Measurements from ENCODE around the gene LTC4S.

DNA sequence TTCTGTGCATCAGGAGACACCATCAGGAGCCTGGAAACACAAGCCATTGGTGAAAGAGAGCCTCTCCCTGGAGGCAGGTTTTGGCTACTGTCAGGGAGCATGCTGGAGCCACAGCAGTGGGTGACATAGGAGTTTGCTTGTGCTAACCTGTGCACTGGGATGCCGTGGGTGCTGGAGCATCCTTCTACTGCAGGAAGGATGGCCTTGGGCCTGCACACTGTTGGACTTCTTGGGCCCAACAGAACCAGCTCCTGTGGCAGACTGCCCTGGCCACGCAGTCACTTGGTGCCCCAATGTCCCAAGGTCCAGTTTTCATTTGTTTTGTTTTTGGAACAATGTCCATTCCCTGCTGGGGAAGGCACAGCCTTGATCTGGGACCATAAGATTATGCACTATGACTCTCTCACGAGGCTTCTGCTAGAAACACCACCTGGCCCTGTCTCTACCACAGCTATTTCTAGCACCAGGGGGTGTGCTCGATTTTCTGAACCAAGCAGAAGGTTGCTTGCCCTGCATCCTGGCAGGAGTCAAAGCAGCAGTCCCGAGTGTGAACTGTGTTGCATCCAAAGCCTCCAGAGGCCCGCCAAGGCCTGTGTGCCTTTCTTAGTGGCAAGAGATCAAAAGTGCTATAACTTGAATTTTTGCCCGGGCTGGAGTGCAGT is 5.5 kb upstream of the LTC4S start:
- TF ChIP-seq CTCF (conservative IDR thresholded peaks at IDR 0.05; ENCODE audit: low read depth in 2 of 2) = no peak
- no peak for TF ChIP-seq EZH2 (IDR thresholded peaks at IDR 0.05; ENCODE audit: low read depth, unreplicated experiment)
- TF ChIP-seq POLR2AphosphoS5 (IDR thresholded peaks at IDR 0.05; ENCODE audit: low read depth) = no peak
- TF ChIP-seq ZNF331 (CRISPR knock-in tag; IDR thresholded peaks at IDR 0.05; ENCODE audit: low read depth) = no peak
- no peak for TF ChIP-seq REST (IDR thresholded peaks at IDR 0.05; ENCODE audit: unreplicated experiment)
